SH-SY5Y (cell line): Measurements from ENCODE around the gene GPRIN2.

ENCODE experiments used
- GATA2 ChIP-seq: IDR thresholded peaks from 2 replicates; pipeline ENCODE4 v1.6.1; 2011; ENCODE audit warnings: mild to moderate bottlenecking, low read depth, low read length
- GATA3 ChIP-seq: IDR thresholded peaks from 2 replicates; pipeline ENCODE4 v1.6.1; 2011; ENCODE audit warnings: low read depth, mild to moderate bottlenecking, low read length, moderate library complexity

DNA sequence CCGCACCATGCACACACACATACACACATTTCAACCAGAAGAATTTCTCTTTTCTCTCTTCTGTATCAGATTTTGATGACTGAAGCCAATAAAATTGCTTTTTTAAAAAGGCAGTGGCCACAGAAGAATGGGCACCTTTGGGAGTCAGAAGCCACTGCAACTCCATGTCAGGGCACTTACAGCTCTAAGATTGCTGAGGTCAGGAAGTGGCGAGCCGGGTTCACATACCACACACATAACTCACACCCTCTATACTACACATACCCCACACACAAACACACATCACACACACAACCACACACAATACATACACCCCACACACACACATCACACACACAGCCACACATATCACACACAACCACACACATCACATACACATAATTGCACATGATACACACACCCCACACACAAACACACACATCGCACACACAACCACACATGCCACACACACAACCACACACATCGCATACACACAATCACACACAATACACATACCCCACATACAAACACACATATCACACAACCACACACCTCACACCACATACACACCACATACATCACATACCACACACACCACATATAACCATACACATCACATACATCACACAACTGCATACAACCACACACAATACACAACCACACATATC, 31.2 kb downstream of the GPRIN2 start:
- TF ChIP-seq GATA3: no peak
- no peak for TF ChIP-seq GATA2
